Astrocyte (in vitro differentiated cells and primary cell): Measurements from ENCODE around the gene UBE2U.

Experiments used
- EZH2 ChIP-seq: IDR thresholded peaks from 2 replicates; pipeline ENCODE4 v1.6.1; 2012; ENCODE audit warnings: mild to moderate bottlenecking, low read length, inconsistent platforms; ENCODE audit not compliant: insufficient read depth
- TF ChIP-seq, protein P1 (sequence below): IDR thresholded peaks from 2 replicates; pipeline ENCODE4 v1.5.1; 2011; ENCODE audit warnings: low read depth, mild to moderate bottlenecking, inconsistent platforms, low read length, moderate library complexity; ENCODE audit not compliant: insufficient read depth

DNA sequence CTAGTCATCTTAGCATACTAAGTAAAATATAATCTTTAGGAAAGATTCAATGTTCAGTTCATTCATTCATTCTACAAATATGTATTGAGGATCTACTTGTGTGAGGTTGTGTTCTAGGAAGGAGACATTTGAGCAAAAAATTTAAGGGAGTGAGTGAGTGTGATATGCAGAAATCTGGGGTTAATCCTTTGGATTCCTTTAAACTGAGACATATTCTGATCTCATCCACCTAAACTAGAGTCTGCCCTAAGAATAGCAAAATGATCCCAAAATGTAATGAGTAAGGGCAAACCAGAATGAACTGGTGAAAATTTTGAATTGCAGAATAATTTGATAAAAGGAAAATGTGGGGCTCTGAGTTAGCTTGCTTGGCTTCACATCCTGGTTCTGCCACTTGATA, 8.6 kb downstream of the UBE2U start:
- TF ChIP-seq, protein P1, sequence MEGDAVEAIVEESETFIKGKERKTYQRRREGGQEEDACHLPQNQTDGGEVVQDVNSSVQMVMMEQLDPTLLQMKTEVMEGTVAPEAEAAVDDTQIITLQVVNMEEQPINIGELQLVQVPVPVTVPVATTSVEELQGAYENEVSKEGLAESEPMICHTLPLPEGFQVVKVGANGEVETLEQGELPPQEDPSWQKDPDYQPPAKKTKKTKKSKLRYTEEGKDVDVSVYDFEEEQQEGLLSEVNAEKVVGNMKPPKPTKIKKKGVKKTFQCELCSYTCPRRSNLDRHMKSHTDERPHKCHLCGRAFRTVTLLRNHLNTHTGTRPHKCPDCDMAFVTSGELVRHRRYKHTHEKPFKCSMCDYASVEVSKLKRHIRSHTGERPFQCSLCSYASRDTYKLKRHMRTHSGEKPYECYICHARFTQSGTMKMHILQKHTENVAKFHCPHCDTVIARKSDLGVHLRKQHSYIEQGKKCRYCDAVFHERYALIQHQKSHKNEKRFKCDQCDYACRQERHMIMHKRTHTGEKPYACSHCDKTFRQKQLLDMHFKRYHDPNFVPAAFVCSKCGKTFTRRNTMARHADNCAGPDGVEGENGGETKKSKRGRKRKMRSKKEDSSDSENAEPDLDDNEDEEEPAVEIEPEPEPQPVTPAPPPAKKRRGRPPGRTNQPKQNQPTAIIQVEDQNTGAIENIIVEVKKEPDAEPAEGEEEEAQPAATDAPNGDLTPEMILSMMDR, result no peak
- no peak for TF ChIP-seq EZH2
